ENCODE results near the gene ZBTB25.
A peak's percentile ranks its signal among the peaks of the same experiment; 100 is the strongest.
"Not testable (repeated sequence)": the region's sequence is repeated elsewhere in the genome, so short reads cannot be mapped to it uniquely, and the experiment has no call there.

The ZBTB25 gene

GRCh38 chr14:64540208-64541202 is 36.9 kb upstream of the ZBTB25 start, which contains the start of gene HSPA2:
Gene HSPA2, plus strand, starts transcription at chr14:64540741. Its CDS starts 109 bp downstream, at chr14:64540850.
- peaks cover 6% of the 10 kb centered on the region for H3K4me1 ChIP-seq (ENCODE audit: control insufficient read depth, insufficient read depth, low read length, poor library complexity, severe bottlenecking)
- H3K9me3 ChIP-seq (ENCODE audit: control insufficient read depth, low read length): peaks cover 8% of the 10 kb centered on the region
- H3K36me3 ChIP-seq (ENCODE audit: control insufficient read depth, insufficient read depth, low read length): no peaks in the 10 kb centered on the region
- H3K27ac ChIP-seq (ENCODE audit: low read depth, low read length, severe bottlenecking): peak within 1 kb of the TSS; percentile 87
- WGBS, 2 experiments (ENCODE audit: insufficient coverage in 2 of 2): 21 to 24% methylated on average over 64 to 75 of the region's 79 CpGs
- H3K4me3 ChIP-seq (ENCODE audit: extremely low read depth, insufficient read depth, low read length, poor library complexity, severe bottlenecking): peak within 1 kb of the TSS; percentile 49

GRCh38 chr14:64536488-64537245 is 33.0 kb upstream of the ZBTB25 start:
- H3K4me1 ChIP-seq (ENCODE audit: control insufficient read depth, insufficient read depth, low read length, poor library complexity, severe bottlenecking): peaks cover 6% of the 10 kb centered on the region
- peak overlapping the region; percentile 79 for H3K27ac ChIP-seq (ENCODE audit: low read depth, low read length, severe bottlenecking)
- no peak overlapping the region for H3K4me3 ChIP-seq (ENCODE audit: extremely low read depth, insufficient read depth, low read length, poor library complexity, severe bottlenecking)

GRCh38 chr14:64531567-64531966 is 27.9 kb upstream of the ZBTB25 start:
- Histone ChIP-seq H3K36me3 (ENCODE audit: control insufficient read depth, insufficient read depth, low read length) (peaks cover 18% of the 10 kb centered on the region), H3K27ac (ENCODE audit: low read depth, low read length, severe bottlenecking) (no peak overlapping the region), H3K4me3 (ENCODE audit: extremely low read depth, insufficient read depth, low read length, poor library complexity, severe bottlenecking) (no peak overlapping the region), H3K9me3 (ENCODE audit: control insufficient read depth, low read length) (no peaks in the 10 kb centered on the region), H3K4me1 (ENCODE audit: control insufficient read depth, insufficient read depth, low read length, poor library complexity, severe bottlenecking) (peaks cover 3% of the 10 kb centered on the region)
- WGBS, 2 experiments (ENCODE audit: insufficient coverage in 2 of 2): no CpG with 5 or more reads among the region's 2 CpGs

More at GRCh38 chr14:64536488-64537245, 33.0 kb upstream of the ZBTB25 start:
- 79% methylated on average over 2 of the region's 4 CpGs; no CpG with 5 or more reads in 1 of the 2 experiments for WGBS, 2 experiments (ENCODE audit: insufficient coverage in 2 of 2)
- H3K9me3 ChIP-seq (ENCODE audit: control insufficient read depth, low read length): peaks cover 8% of the 10 kb centered on the region
- no peaks in the 10 kb centered on the region for H3K36me3 ChIP-seq (ENCODE audit: control insufficient read depth, insufficient read depth, low read length)

GRCh38 chr14:64525354-64525753 is 21.7 kb upstream of the ZBTB25 start:
- Histone ChIP-seq H3K27ac (ENCODE audit: low read depth, low read length, severe bottlenecking) (no peak overlapping the region), H3K4me3 (ENCODE audit: extremely low read depth, insufficient read depth, low read length, poor library complexity, severe bottlenecking) (no peak overlapping the region), H3K9me3 (ENCODE audit: control insufficient read depth, low read length) (no peaks in the 10 kb centered on the region), H3K36me3 (ENCODE audit: control insufficient read depth, insufficient read depth, low read length) (peaks cover 56% of the 10 kb centered on the region), H3K4me1 (ENCODE audit: control insufficient read depth, insufficient read depth, low read length, poor library complexity, severe bottlenecking) (no peaks in the 10 kb centered on the region)
- WGBS, 2 experiments (ENCODE audit: insufficient coverage in 2 of 2): no CpG with 5 or more reads among the region's 2 CpGs

- Histone ChIP-seq H3K4me1 (ENCODE audit: control insufficient read depth, insufficient read depth, low read length, poor library complexity, severe bottlenecking) (no peaks in the 10 kb centered on the region), H3K27ac (ENCODE audit: low read depth, low read length, severe bottlenecking) (no peak overlapping the region), H3K36me3 (ENCODE audit: control insufficient read depth, insufficient read depth, low read length) (peaks cover 42% of the 10 kb centered on the region), H3K4me3 (ENCODE audit: extremely low read depth, insufficient read depth, low read length, poor library complexity, severe bottlenecking) (no peak overlapping the region), H3K9me3 (ENCODE audit: control insufficient read depth, low read length) (no peaks in the 10 kb centered on the region)
- WGBS, 2 experiments (ENCODE audit: insufficient coverage in 2 of 2): 94 to 98% methylated on average over 5 to 6 of the region's 9 CpGs
Measured at GRCh38 chr14:64522591-64523355, 19.1 kb upstream of the ZBTB25 start.

- 80 to 98% methylated on average over 1 to 4 of the region's 4 CpGs for WGBS, 2 experiments (ENCODE audit: insufficient coverage in 2 of 2)
- Histone ChIP-seq H3K9me3 (ENCODE audit: control insufficient read depth, low read length) (no peaks in the 10 kb centered on the region), H3K36me3 (ENCODE audit: control insufficient read depth, insufficient read depth, low read length) (peaks cover 29% of the 10 kb centered on the region), H3K4me1 (ENCODE audit: control insufficient read depth, insufficient read depth, low read length, poor library complexity, severe bottlenecking) (no peaks in the 10 kb centered on the region), H3K27ac (ENCODE audit: low read depth, low read length, severe bottlenecking) (no peak overlapping the region), H3K4me3 (ENCODE audit: extremely low read depth, insufficient read depth, low read length, poor library complexity, severe bottlenecking) (no peak overlapping the region)
Measured at GRCh38 chr14:64520699-64521098, 17.1 kb upstream of the ZBTB25 start.

GRCh38 chr14:64518229-64518628 is 14.6 kb upstream of the ZBTB25 start:
- H3K36me3 ChIP-seq (ENCODE audit: control insufficient read depth, insufficient read depth, low read length): peaks cover 26% of the 10 kb centered on the region
- WGBS, 2 experiments (ENCODE audit: insufficient coverage in 2 of 2): 93% methylated on average over 3 of the region's 4 CpGs; no CpG with 5 or more reads in 1 of the 2 experiments
- no peaks in the 10 kb centered on the region for H3K4me1 ChIP-seq (ENCODE audit: control insufficient read depth, insufficient read depth, low read length, poor library complexity, severe bottlenecking)
- no peak overlapping the region for H3K4me3 ChIP-seq (ENCODE audit: extremely low read depth, insufficient read depth, low read length, poor library complexity, severe bottlenecking)
- no peak overlapping the region for H3K27ac ChIP-seq (ENCODE audit: low read depth, low read length, severe bottlenecking)
- H3K9me3 ChIP-seq (ENCODE audit: control insufficient read depth, low read length): no peaks in the 10 kb centered on the region

GRCh38 chr14:64517667-64518066 is 14.0 kb upstream of the ZBTB25 start:
- not testable (repeated sequence) for H3K27ac ChIP-seq (ENCODE audit: low read depth, low read length, severe bottlenecking); H3K4me3 ChIP-seq (ENCODE audit: extremely low read depth, insufficient read depth, low read length, poor library complexity, severe bottlenecking); H3K4me1 ChIP-seq (ENCODE audit: control insufficient read depth, insufficient read depth, low read length, poor library complexity, severe bottlenecking); H3K9me3 ChIP-seq (ENCODE audit: control insufficient read depth, low read length)
- 95 to 100% methylated on average over 2 to 6 of the region's 6 CpGs for WGBS, 2 experiments (ENCODE audit: insufficient coverage in 2 of 2)
- peaks cover 20% of the 10 kb centered on the region for H3K36me3 ChIP-seq (ENCODE audit: control insufficient read depth, insufficient read depth, low read length)

- peaks cover 13% of the 10 kb centered on the region for H3K36me3 ChIP-seq (ENCODE audit: control insufficient read depth, insufficient read depth, low read length)
- no peaks in the 10 kb centered on the region for H3K4me1 ChIP-seq (ENCODE audit: control insufficient read depth, insufficient read depth, low read length, poor library complexity, severe bottlenecking)
- no peaks in the 10 kb centered on the region for H3K9me3 ChIP-seq (ENCODE audit: control insufficient read depth, low read length)
- no peak overlapping the region for H3K4me3 ChIP-seq (ENCODE audit: extremely low read depth, insufficient read depth, low read length, poor library complexity, severe bottlenecking)
- H3K27ac ChIP-seq (ENCODE audit: low read depth, low read length, severe bottlenecking): no peak overlapping the region
- no CpG with 5 or more reads among the region's 1 CpG for WGBS, 2 experiments (ENCODE audit: insufficient coverage in 2 of 2)
Measured at GRCh38 chr14:64516969-64517368, 13.3 kb upstream of the ZBTB25 start.

- Histone ChIP-seq H3K9me3 (ENCODE audit: control insufficient read depth, low read length) (no peaks in the 10 kb centered on the region), H3K27ac (ENCODE audit: low read depth, low read length, severe bottlenecking) (no peak overlapping the region), H3K4me3 (ENCODE audit: extremely low read depth, insufficient read depth, low read length, poor library complexity, severe bottlenecking) (no peak overlapping the region), H3K4me1 (ENCODE audit: control insufficient read depth, insufficient read depth, low read length, poor library complexity, severe bottlenecking) (peaks cover 4% of the 10 kb centered on the region), H3K36me3 (ENCODE audit: control insufficient read depth, insufficient read depth, low read length) (peaks cover 10% of the 10 kb centered on the region)
- no CpG with 5 or more reads among the region's 1 CpG for WGBS, 2 experiments (ENCODE audit: insufficient coverage in 2 of 2)
Measured at GRCh38 chr14:64515053-64515452, 11.4 kb upstream of the ZBTB25 start.
